A549 (cell line): ENCODE results near the gene MAPT. TPM values are rescaled to one million over a fixed set of nuclear protein-coding genes. Genes with fewer than 3 reads are reported as not detected.
A peak's percentile ranks its signal among the peaks of the same experiment; 100 is the strongest.

Experiments used
- ATAC-seq, 2 experiments: fragments of 200-7000 bp in 1 of 2; fragments of >200 bp in 1 of 2; cut with Nextera tagmentation in 1 of 2; cut with Tn5 transposase in 1 of 2; 3 replicates each; pipeline versions ENCODE4 v1.8.0 to v1.9.1; 2018 to 2020; ENCODE audit warnings: mild to moderate bottlenecking in 1 of 2, moderate library complexity in 1 of 2
- CTCF ChIA-PET: fragments of 300-600 bp; sonication (Branson Sonifier 250); formaldehyde crosslinking; extraction: SDS; loops from one replicate; lab custom pipeline; 2021; ENCODE audit warnings: antibody characterized with exemption, inconsistent platforms; lab: Yijun Ruan, JAX
- POLR2A ChIA-PET: fragments of 350-600 bp; formaldehyde crosslinking; extraction: SDS; loops from one replicate; lab custom pipeline; 2021; ENCODE audit warnings: antibody characterized with exemption, inconsistent platforms; lab: Yijun Ruan, JAX
- DNase-seq, 2 experiments: peaks; one replicate each; pipeline versions ENCODE4 v3.0.0 to v3.0.0-alpha.2; 2011 to 2016; ENCODE audit warnings: low read depth in 1 of 2, low spot score in 1 of 2
- FAIRE-seq: peaks from 2 replicates; lab custom pipeline; 2011; peaks lifted over from hg19 to GRCh38; lab: Jason Lieb, UNC
- H3K27ac ChIP-seq, 2 experiments: fragments of >200 bp; sonication (Bioruptor Twin); formaldehyde crosslinking; 3 replicates each; pipeline ENCODE4 v1.5.1; 2016 to 2017
- H3K4me1 ChIP-seq: fragments of >200 bp; sonication (Bioruptor Twin); formaldehyde crosslinking; 3 replicates; pipeline ENCODE4 v1.6.1; 2016
- H3K4me2 ChIP-seq: fragments of >200 bp; sonication (Bioruptor Twin); formaldehyde crosslinking; 3 replicates; pipeline ENCODE4 v1.6.1; 2016
- H3K4me3 ChIP-seq: fragments of >200 bp; sonication (Bioruptor Twin); formaldehyde crosslinking; 3 replicates; pipeline ENCODE4 v1.5.1; 2016
- H3K9me3 ChIP-seq: fragments of >200 bp; sonication (Bioruptor Twin); formaldehyde crosslinking; 3 replicates; pipeline ENCODE4 v1.6.1; 2016
- CHD2 ChIP-seq: fragments of 150-350 bp; IDR thresholded peaks from 2 replicates; pipeline ENCODE4 v1.6.1; 2014; ENCODE audit warnings: low read length; ENCODE audit not compliant: partially characterized antibody
- CHD4 ChIP-seq: fragments of 200-600 bp; sonication (generic); IDR thresholded peaks from 2 replicates; pipeline ENCODE4 v1.6.1; 2016; ENCODE audit warnings: antibody characterized with exemption, mild to moderate bottlenecking, borderline replicate concordance
- E2F6 ChIP-seq: IDR thresholded peaks from 2 replicates; pipeline ENCODE4 v1.6.1; 2012; ENCODE audit warnings: low read depth, borderline replicate concordance
- ELK1 ChIP-seq: fragments of 150-350 bp; IDR thresholded peaks from 2 replicates; pipeline ENCODE4 v1.6.1; 2014; ENCODE audit warnings: low read depth, mild to moderate bottlenecking, low read length
- ESRRA ChIP-seq: fragments of 150-350 bp; IDR thresholded peaks from 2 replicates; pipeline ENCODE4 v1.6.1; 2014; ENCODE audit warnings: mild to moderate bottlenecking, low read length, borderline replicate concordance
- JUNB ChIP-seq: fragments of >200 bp; sonication (Bioruptor Twin); formaldehyde crosslinking; IDR thresholded peaks from 2 replicates; pipeline ENCODE4 v1.6.1; 2016
- KDM1A ChIP-seq: fragments of 200-600 bp; sonication (generic); IDR thresholded peaks from 2 replicates; pipeline ENCODE4 v1.6.1; 2016; ENCODE audit warnings: low read depth, mild to moderate bottlenecking
- MAX ChIP-seq: IDR thresholded peaks from 2 replicates; pipeline ENCODE4 v1.6.1; 2012
- MAZ ChIP-seq: fragments of 150-350 bp; IDR thresholded peaks from 2 replicates; pipeline ENCODE4 v1.6.1; 2014; ENCODE audit warnings: antibody characterized with exemption, low read depth, low read length, borderline replicate concordance
- MYC ChIP-seq: IDR thresholded peaks from 2 replicates; pipeline ENCODE4 v1.6.1; 2012; ENCODE audit warnings: mild to moderate bottlenecking, inconsistent platforms, low read length, improper control_type of control experiment, borderline replicate concordance
- NFE2L2 ChIP-seq: fragments of 150-350 bp; conservative IDR thresholded peaks from 2 replicates; pipeline ENCODE4 v1.6.1; 2014; ENCODE audit warnings: low read length
- NPAS2 ChIP-seq: fragments of 250-450 bp; sonication (Bioruptor Pico); IDR thresholded peaks from 2 replicates; pipeline ENCODE4 v1.8.0; 2022; ENCODE audit warnings: mild to moderate bottlenecking, moderate library complexity, borderline replicate concordance
- RAD21 ChIP-seq, 2 experiments: fragments of >200 bp in 1 of 2; sonication (Bioruptor Twin) in 1 of 2; formaldehyde crosslinking in 1 of 2; IDR thresholded peaks in 1 of 2; conservative IDR thresholded peaks in 1 of 2; 2 replicates in 1 of 2; 3 replicates in 1 of 2; pipeline ENCODE4 v1.6.1; 2012 to 2018; ENCODE audit warnings: inconsistent platforms in 1 of 2
- RFX5 ChIP-seq: fragments of 450-650 bp; IDR thresholded peaks from 2 replicates; pipeline ENCODE4 v1.7.1; 2014; ENCODE audit warnings: antibody characterized with exemption, mild to moderate bottlenecking, moderate library complexity
- TP53 ChIP-seq: fragments of 250-450 bp; sonication (Bioruptor Pico); IDR thresholded peaks from 2 replicates; pipeline ENCODE4 v1.5.0; 2021; ENCODE audit warnings: mild to moderate bottlenecking, moderate library complexity
- ZC3H11A ChIP-seq: fragments of 450-650 bp; IDR thresholded peaks from 2 replicates; pipeline ENCODE4 v1.6.1; 2014; ENCODE audit warnings: antibody characterized with exemption, mild to moderate bottlenecking
- ZNF302 ChIP-seq: fragments of 250-450 bp; sonication (Bioruptor Pico); IDR thresholded peaks from 2 replicates; pipeline ENCODE4 v1.9.0; 2021; ENCODE audit warnings: inconsistent platforms, mild to moderate bottlenecking, moderate library complexity
- WGBS: methylation state at CpG from one replicate; pipeline ENCODE4 v1.1.6; 2017; ENCODE audit errors: missing lambda C conversion rate; 5-methylcytosine and 5-hydroxymethylcytosine counted together
- polyA plus RNA-seq, 4 experiments: library from polyadenylated mRNA; depleted of rRNA in 3 of 4; stranded (reverse); fragments of >200 nt; fragmentation: RNase III in 1 of 4; extraction: RNeasy Plus Mini Kit Qiagen cat#74134 plus additional on column Dnase treatment in 1 of 4; gene quantifications; 2 replicates in 3 of 4; 3 replicates in 1 of 4; pipeline ENCODE4 v1.2.3, GENCODE V29; 2011 to 2017
- TF ChIP-seq, protein P1 (sequence below): fragments of >200 bp; sonication (Bioruptor Twin); formaldehyde crosslinking; IDR thresholded peaks from 3 replicates; pipeline ENCODE4 v1.5.1; 2016
- TF ChIP-seq, protein P2 (sequence below): fragments of 250-450 bp; sonication (Bioruptor Pico); IDR thresholded peaks from 2 replicates; pipeline ENCODE4 v1.5.0; 2020; ENCODE audit warnings: low read depth, mild to moderate bottlenecking, moderate library complexity
- TF ChIP-seq, protein P3 (sequence below): fragments of >200 bp; sonication (Bioruptor Twin); formaldehyde crosslinking; IDR thresholded peaks from 3 replicates; pipeline ENCODE4 v1.6.1; 2016
- TF ChIP-seq, protein P4 (sequence below): fragments of 450-650 bp; IDR thresholded peaks from 2 replicates; pipeline ENCODE4 v1.6.1; 2014; ENCODE audit warnings: antibody characterized with exemption

MAPT gene
- polyA plus RNA-seq, 2 of the 4 experiments (the other 2 are of a cell fraction), result 1.2 to 1.6 TPM

DNA sequence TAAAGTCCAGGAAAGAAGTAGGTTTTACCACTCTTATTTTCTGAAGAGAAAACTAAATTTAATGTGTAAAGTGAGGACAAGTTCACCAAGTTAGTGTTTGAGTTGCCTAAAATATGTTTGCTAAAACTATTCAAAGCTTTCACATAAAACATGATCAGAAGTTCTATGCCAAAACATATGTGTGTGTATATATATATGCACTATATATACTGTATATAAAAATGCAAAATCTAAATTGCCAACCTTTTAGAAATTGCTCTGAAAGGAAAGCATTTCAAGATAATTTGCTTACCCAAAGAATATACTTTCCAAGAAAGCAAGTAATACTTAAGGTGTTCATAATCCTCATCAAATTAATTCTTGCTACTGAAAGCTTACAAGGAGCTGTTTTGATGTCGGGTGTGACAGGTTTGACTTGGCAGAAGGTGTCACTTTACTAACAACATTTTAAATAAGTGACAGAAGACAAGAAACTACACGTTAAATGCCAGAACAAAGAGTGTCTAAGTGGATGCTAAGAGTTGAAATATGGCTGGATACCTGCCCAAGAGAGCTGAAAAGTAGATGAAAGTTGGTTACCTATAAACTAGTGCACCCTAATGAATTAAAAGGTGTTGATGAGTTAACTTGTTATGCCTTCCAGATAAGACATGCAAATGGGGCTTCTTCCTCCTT is 72.4 kb downstream of the MAPT start:
- ChIA-PET CTCF (interaction anchor here (0.8 to 1.7 kb wide), 4 partner anchors 13 to 226 kb away, joined by 3 to 6 read pairs (median 4); partner anchors contain the start of gene KANSL1), POLR2A (no interaction called here)
- FAIRE-seq (peak; percentile 32), ATAC-seq (no peak), DNase-seq (no peak)
- TF ChIP-seq MAX, result no peak
- TF ChIP-seq, protein P1, sequence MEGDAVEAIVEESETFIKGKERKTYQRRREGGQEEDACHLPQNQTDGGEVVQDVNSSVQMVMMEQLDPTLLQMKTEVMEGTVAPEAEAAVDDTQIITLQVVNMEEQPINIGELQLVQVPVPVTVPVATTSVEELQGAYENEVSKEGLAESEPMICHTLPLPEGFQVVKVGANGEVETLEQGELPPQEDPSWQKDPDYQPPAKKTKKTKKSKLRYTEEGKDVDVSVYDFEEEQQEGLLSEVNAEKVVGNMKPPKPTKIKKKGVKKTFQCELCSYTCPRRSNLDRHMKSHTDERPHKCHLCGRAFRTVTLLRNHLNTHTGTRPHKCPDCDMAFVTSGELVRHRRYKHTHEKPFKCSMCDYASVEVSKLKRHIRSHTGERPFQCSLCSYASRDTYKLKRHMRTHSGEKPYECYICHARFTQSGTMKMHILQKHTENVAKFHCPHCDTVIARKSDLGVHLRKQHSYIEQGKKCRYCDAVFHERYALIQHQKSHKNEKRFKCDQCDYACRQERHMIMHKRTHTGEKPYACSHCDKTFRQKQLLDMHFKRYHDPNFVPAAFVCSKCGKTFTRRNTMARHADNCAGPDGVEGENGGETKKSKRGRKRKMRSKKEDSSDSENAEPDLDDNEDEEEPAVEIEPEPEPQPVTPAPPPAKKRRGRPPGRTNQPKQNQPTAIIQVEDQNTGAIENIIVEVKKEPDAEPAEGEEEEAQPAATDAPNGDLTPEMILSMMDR, result no peak
- Histone ChIP-seq H3K9me3 (no peaks in the 10 kb centered on the region), H3K27ac (no peak overlapping the region), H3K4me3 (no peak overlapping the region), H3K4me1 (no peaks in the 10 kb centered on the region), H3K4me2 (no peak overlapping the region)
- WGBS, result 3% methylated on average over 2 of the region's 2 CpGs

GRCh38 chr17:45967378-45967777 is 73.0 kb downstream of the MAPT start:
- ATAC-seq (no peak), DNase-seq (no peak), FAIRE-seq (no peak)
- CTCF ChIA-PET, result interaction anchor here (0.8 to 2.1 kb wide), 2 partner anchors 12 to 18 kb away, joined by 3 to 16 read pairs; no protein-coding TSS in a partner anchor
- Histone ChIP-seq H3K9me3 (peaks cover 4% of the 10 kb centered on the region; the same call in 2 of the 3 replicates), H3K4me1 (no peaks in the 10 kb centered on the region), H3K4me3 (no peak overlapping the region), H3K4me2 (no peak overlapping the region), H3K27ac (no peak overlapping the region)
- 50% methylated on average over 5 of the region's 5 CpGs for WGBS
- TF ChIP-seq, protein P2, sequence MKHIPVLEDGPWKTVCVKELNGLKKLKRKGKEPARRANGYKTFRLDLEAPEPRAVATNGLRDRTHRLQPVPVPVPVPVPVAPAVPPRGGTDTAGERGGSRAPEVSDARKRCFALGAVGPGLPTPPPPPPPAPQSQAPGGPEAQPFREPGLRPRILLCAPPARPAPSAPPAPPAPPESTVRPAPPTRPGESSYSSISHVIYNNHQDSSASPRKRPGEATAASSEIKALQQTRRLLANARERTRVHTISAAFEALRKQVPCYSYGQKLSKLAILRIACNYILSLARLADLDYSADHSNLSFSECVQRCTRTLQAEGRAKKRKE (CRISPR knock-in tag), result no peak
- TF ChIP-seq, protein P3, sequence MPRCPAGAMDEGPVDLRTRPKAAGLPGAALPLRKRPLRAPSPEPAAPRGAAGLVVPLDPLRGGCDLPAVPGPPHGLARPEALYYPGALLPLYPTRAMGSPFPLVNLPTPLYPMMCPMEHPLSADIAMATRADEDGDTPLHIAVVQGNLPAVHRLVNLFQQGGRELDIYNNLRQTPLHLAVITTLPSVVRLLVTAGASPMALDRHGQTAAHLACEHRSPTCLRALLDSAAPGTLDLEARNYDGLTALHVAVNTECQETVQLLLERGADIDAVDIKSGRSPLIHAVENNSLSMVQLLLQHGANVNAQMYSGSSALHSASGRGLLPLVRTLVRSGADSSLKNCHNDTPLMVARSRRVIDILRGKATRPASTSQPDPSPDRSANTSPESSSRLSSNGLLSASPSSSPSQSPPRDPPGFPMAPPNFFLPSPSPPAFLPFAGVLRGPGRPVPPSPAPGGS, result no peak
- no peak for TF ChIP-seq RFX5
- no peak for TF ChIP-seq ESRRA
- TF ChIP-seq CHD4, result no peak
- no peak for TF ChIP-seq ZC3H11A
- no peak for TF ChIP-seq KDM1A
- no peak for TF ChIP-seq E2F6
- no peak for TF ChIP-seq NPAS2
- no peak for TF ChIP-seq ZNF302
- TF ChIP-seq MAZ, result no peak
- TF ChIP-seq CHD2, result no peak
- no peak for TF ChIP-seq ELK1
- TF ChIP-seq, protein P4, sequence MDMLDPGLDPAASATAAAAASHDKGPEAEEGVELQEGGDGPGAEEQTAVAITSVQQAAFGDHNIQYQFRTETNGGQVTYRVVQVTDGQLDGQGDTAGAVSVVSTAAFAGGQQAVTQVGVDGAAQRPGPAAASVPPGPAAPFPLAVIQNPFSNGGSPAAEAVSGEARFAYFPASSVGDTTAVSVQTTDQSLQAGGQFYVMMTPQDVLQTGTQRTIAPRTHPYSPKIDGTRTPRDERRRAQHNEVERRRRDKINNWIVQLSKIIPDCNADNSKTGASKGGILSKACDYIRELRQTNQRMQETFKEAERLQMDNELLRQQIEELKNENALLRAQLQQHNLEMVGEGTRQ, result no peak
- no peak for TF ChIP-seq JUNB
- no peak for TF ChIP-seq RAD21 (conservative IDR thresholded peaks at IDR 0.05 in 1 of 2, IDR thresholded peaks at IDR 0.05 in 1 of 2)
- TF ChIP-seq, protein P1, result no peak
- TF ChIP-seq TP53, result no peak
- TF ChIP-seq NFE2L2, result no peak
- TF ChIP-seq MYC, result no peak
- POLR2A ChIA-PET, result no interaction called here
